B cell (primary cell): ENCODE results near the gene CCDC106. TPM values are rescaled to one million over a fixed set of nuclear protein-coding genes. Genes with fewer than 3 reads are reported as not detected.
A peak's percentile ranks its signal among the peaks of the same experiment; 100 is the strongest.

Experiments
- ATAC-seq: fragments of 200-7000 bp; cut with Tn5 transposase; one replicate; pipeline ENCODE4 v1.10.0; 2021; ENCODE audit warnings: low read depth, mild to moderate bottlenecking, moderate number of reproducible peaks, moderate library complexity
- CTCF ChIA-PET: fragments of 350-600 bp; sonication (Branson Sonifier 250); formaldehyde crosslinking; loops from one replicate; lab custom pipeline; 2021; ENCODE audit warnings: antibody characterized with exemption, inconsistent platforms; lab: Charles Lee
- POLR2A ChIA-PET: fragments of 350-600 bp; sonication (Branson Sonifier 250); formaldehyde crosslinking; loops from one replicate; lab custom pipeline; 2021; ENCODE audit warnings: antibody characterized with exemption; lab: Charles Lee
- DNase-seq: peaks from one replicate; pipeline ENCODE4 v3.0.0; 2013
- H2AFZ ChIP-seq: 2 replicates; pipeline ENCODE4 v1.6.1; 2012; ENCODE audit warnings: mild to moderate bottlenecking, low read depth, low read length; ENCODE audit not compliant: insufficient read depth, poor library complexity, severe bottlenecking
- H3K27ac ChIP-seq, 2 donors: 1 replicate in 1 of 2; 2 replicates in 1 of 2; pipeline ENCODE4 v1.5.1; 2012 to 2013; ENCODE audit warnings: low read length in 2 of 2, mild to moderate bottlenecking in 2 of 2, moderate library complexity in 1 of 2
- H3K27me3 ChIP-seq, 4 experiments: fragments of 200-600 bp in 1 of 4; sonication (generic) in 1 of 4; replicated peaks in 1 of 4; 1 replicate in 2 of 4; 2 replicates in 2 of 4; pipeline versions ENCODE4 v1.6.1 to v1.7.0; 2013 to 2016; ENCODE audit warnings: low read length in 3 of 4, mild to moderate bottlenecking in 2 of 4, mixed read lengths in 1 of 4, moderate library complexity in 1 of 4; ENCODE audit not compliant: insufficient read depth in 4 of 4, control insufficient read depth in 3 of 4; ENCODE audit errors: control extremely low read depth in 1 of 4
- H3K36me3 ChIP-seq, 2 experiments: replicated peaks in 1 of 2; 1 replicate in 1 of 2; 2 replicates in 1 of 2; pipeline versions ENCODE4 v1.6.1 to v1.7.1; 2013; ENCODE audit warnings: low read length in 1 of 2; ENCODE audit not compliant: insufficient read depth in 2 of 2, control insufficient read depth in 1 of 2; ENCODE audit errors: control extremely low read depth in 1 of 2, extremely low read depth in 1 of 2
- H3K4me1 ChIP-seq, 2 donors: fragments of 200-600 bp in 1 of 2; sonication (generic) in 1 of 2; 1 replicate in 1 of 2; 2 replicates in 1 of 2; pipeline versions ENCODE4 v1.5.1 to v1.6.1; 2013 to 2017; ENCODE audit warnings: low read length in 2 of 2; ENCODE audit not compliant: control insufficient read depth in 2 of 2, insufficient read depth in 2 of 2
- H3K4me2 ChIP-seq: replicated peaks from 2 replicates; pipeline ENCODE3; 2012; ENCODE audit warnings: mild to moderate bottlenecking, low read depth, low read length; ENCODE audit not compliant: poor library complexity, severe bottlenecking
- H3K4me3 ChIP-seq, 5 experiments: fragments of 200-600 bp in 1 of 5; sonication (generic) in 1 of 5; 1 replicate in 3 of 5; 2 replicates in 2 of 5; pipeline versions ENCODE4 v1.5.1 to v1.7.0; 2011 to 2016; ENCODE audit warnings: low read length in 4 of 5, mild to moderate bottlenecking in 4 of 5, low read depth in 2 of 5, control low read depth in 1 of 5, moderate library complexity in 1 of 5; ENCODE audit not compliant: insufficient read depth in 1 of 5; ENCODE audit errors: control extremely low read depth in 1 of 5, extremely low read depth in 1 of 5
- H3K79me2 ChIP-seq: fragments of 200-600 bp; sonication (generic); one replicate; pipeline ENCODE4 v1.6.0; 2016; ENCODE audit warnings: low read length; ENCODE audit not compliant: control insufficient read depth, insufficient read depth
- H3K9ac ChIP-seq: fragments of 200-600 bp; sonication (generic); 2 replicates; pipeline ENCODE4 v1.6.1; 2017; ENCODE audit warnings: mild to moderate bottlenecking, low read length, moderate library complexity
- H3K9me3 ChIP-seq, 3 donors: one replicate each; pipeline versions ENCODE4 v1.6.1 to v1.7.1; 2013; ENCODE audit warnings: low read length in 2 of 3; ENCODE audit not compliant: control insufficient read depth in 2 of 3, insufficient read depth in 1 of 3; ENCODE audit errors: control extremely low read depth in 1 of 3
- H4K20me1 ChIP-seq: 2 replicates; pipeline ENCODE4 v1.6.0; 2012; ENCODE audit warnings: mild to moderate bottlenecking, low read length; ENCODE audit not compliant: insufficient read depth, control insufficient read depth, poor library complexity, severe bottlenecking
- H3K27ac Mint-ChIP-seq: one replicate; pipeline ENCODE4 v1.8.0; 2021; ENCODE audit warnings: mixed read lengths
- H3K27me3 Mint-ChIP-seq: one replicate; pipeline ENCODE4 v1.8.0; 2021; ENCODE audit warnings: mixed read lengths
- H3K4me1 Mint-ChIP-seq: one replicate; pipeline ENCODE4 v1.8.0; 2021; ENCODE audit warnings: mixed read lengths
- H3K4me3 Mint-ChIP-seq: one replicate; pipeline ENCODE4 v1.8.0; 2021; ENCODE audit warnings: mixed read lengths
- H3K9me3 Mint-ChIP-seq: one replicate; pipeline ENCODE4 v1.8.0; 2022; ENCODE audit warnings: mixed read lengths; ENCODE audit not compliant: insufficient read depth
- CTCF ChIP-seq: fragments of 200-600 bp; IDR thresholded peaks from one replicate; pipeline ENCODE4 v1.8.0; 2022; ENCODE audit warnings: antibody characterized with exemption, mild to moderate bottlenecking
- EZH2 ChIP-seq: IDR thresholded peaks from 2 replicates; pipeline ENCODE4 v1.6.1; 2012; ENCODE audit warnings: borderline replicate concordance, low read depth, mild to moderate bottlenecking, moderate library complexity, low read length; ENCODE audit not compliant: insufficient read depth, poor library complexity, severe bottlenecking
- WGBS: methylation state at CpG from one replicate; pipeline ENCODE4 v1.1.5; 2013; ENCODE audit warnings: missing lambda C conversion rate; ENCODE audit not compliant: insufficient coverage; 5-methylcytosine and 5-hydroxymethylcytosine counted together
- intact Hi-C: fragments of 100-400 bp; cut with micrococcal nuclease; formaldehyde crosslinking; loops from one replicate; pipeline ENCODE4 v1.10.0; 2022
- polyA plus RNA-seq: library from polyadenylated mRNA; depleted of rRNA; stranded (reverse); fragments of >200 nt; gene quantifications from 2 replicates; pipeline ENCODE4 v1.2.3, GENCODE V29; 2012
- total RNA-seq, 2 donors: library from RNA; stranded (reverse); fragments of 120-200 nt in 1 of 2; gene quantifications; 1 replicate in 1 of 2; 2 replicates in 1 of 2; pipeline versions ENCODE4 v1.2.3 to v1.2.4, GENCODE V29; 2013 to 2022

The CCDC106 gene
- total and polyA plus RNA-seq, 2 donors (not counting 1 experiment from before 2014, with no cell fraction given) = 25.2 to 52.1 TPM

- no peaks in the 10 kb centered on the region for H3K27me3 ChIP-seq
- peaks cover 0 to 36% of the 10 kb centered on the region in 2 experiments for H3K36me3 ChIP-seq
- H4K20me1 ChIP-seq = peaks cover 10% of the 10 kb centered on the region
- H3K27me3 Mint-ChIP-seq = no peaks in the 10 kb centered on the region
- ATAC-seq (no peak), DNase-seq (no peak)
- peaks cover 50% of the 10 kb centered on the region for H3K4me1 Mint-ChIP-seq
- H3K27ac ChIP-seq = peak overlapping the region; percentile 65 to 79
- H3K4me3 ChIP-seq = peak overlapping the region in 4 of 5 experiments; percentile 79 to 96 (median 92)
- TF ChIP-seq CTCF (no peak), EZH2 (no peak)
- H3K9me3 Mint-ChIP-seq = no peaks in the 10 kb centered on the region
- 67% methylated on average over 16 of the region's 17 CpGs for WGBS
- no peaks in the 10 kb centered on the region for H3K9me3 ChIP-seq
- peaks cover 39% of the 10 kb centered on the region for H3K79me2 ChIP-seq
- intact Hi-C loops = no loop called here
- H3K4me1 ChIP-seq = peaks cover 32 to 47% of the 10 kb centered on the region in 2 donors
- peak overlapping the region; percentile 83 for H3K4me3 Mint-ChIP-seq
- ChIA-PET POLR2A (interaction anchor here (0.6 to 2.0 kb wide), 8 partner anchors 10 to 188 kb away, joined by 3 to 8 read pairs (median 4); partner anchors contain the start of genes ISOC2 and ZNF784), CTCF (interaction anchor here (7.2 kb wide), 1 partner anchor 14 kb away, joined by 131 read pairs; no protein-coding TSS in a partner anchor)
- H3K9ac ChIP-seq = peak overlapping the region; percentile 85
- peak overlapping the region; percentile 84 for H2AFZ ChIP-seq
- H3K4me2 ChIP-seq = peak overlapping the region; percentile 86
- peak overlapping the region; percentile 86 for H3K27ac Mint-ChIP-seq
Observed at GRCh38 chr19:55649268-55650125, 1.5 kb downstream of the CCDC106 start.
